ENCODE data around the gene ELMO2.

ELMO2 gene

GRCh38 chr20:46368902-46369268 is 37.5 kb downstream of the ELMO2 start:
- Histone ChIP-seq H3K36me3 (ENCODE audit: control insufficient read depth in 2 of 2, insufficient read depth in 1 of 2, low read length in 2 of 2) (peaks cover 9 to 88% of the 10 kb centered on the region in 2 experiments; a peak in 2 of 3 replicates), H3K9me3 (ENCODE audit: control insufficient read depth, insufficient read depth, low read depth, low read length) (no peaks in the 10 kb centered on the region), H3K4me3 (ENCODE audit: low read depth, low read length) (no peak overlapping the region), H3K27ac (ENCODE audit: extremely low read depth, low read depth, low read length) (no peak overlapping the region), H3K4me1 (ENCODE audit: control insufficient read depth, insufficient read depth, low read length) (peaks cover 6% of the 10 kb centered on the region)
- ChIA-PET CTCF (interaction anchor here (0.6 to 0.7 kb wide), 2 partner anchors 43 to 1984 kb away, joined by 3 read pairs; no protein-coding TSS in a partner anchor), POLR2A (interaction anchor here (0.9 to 1.2 kb wide), 2 partner anchors 9 to 38 kb away, joined by 3 to 5 read pairs; partner anchors contain the start of gene ELMO2)
- TF ChIP-seq HIC1 (tag by site-specific recombination; IDR thresholded peaks at IDR 0.05) (no peak), ZNF394 (tag by site-specific recombination; IDR thresholded peaks at IDR 0.05; ENCODE audit: borderline replicate concordance) (0 out of 2 replicates have a peak, but pooled peaks have one; percentile 0)

GRCh38 chr20:46367967-46368901 is 38.2 kb downstream of the ELMO2 start:
- Histone ChIP-seq H3K9me3 (ENCODE audit: control insufficient read depth, insufficient read depth, low read depth, low read length) (no peaks in the 10 kb centered on the region), H3K27ac (ENCODE audit: extremely low read depth, low read depth, low read length) (no peak overlapping the region), H3K36me3 (ENCODE audit: control insufficient read depth in 2 of 2, insufficient read depth in 1 of 2, low read length in 2 of 2) (peaks cover 6 to 82% of the 10 kb centered on the region in 2 experiments; a peak in 2 of 3 replicates), H3K4me3 (ENCODE audit: low read depth, low read length) (no peak overlapping the region), H3K4me1 (ENCODE audit: control insufficient read depth, insufficient read depth, low read length) (peaks cover 6% of the 10 kb centered on the region)
- ChIA-PET CTCF (interaction anchor here (0.6 to 0.7 kb wide), 2 partner anchors 42 to 1983 kb away, joined by 3 read pairs; no protein-coding TSS in a partner anchor), POLR2A (interaction anchor here (0.9 to 1.2 kb wide), 2 partner anchors 8 to 38 kb away, joined by 3 to 5 read pairs; partner anchors contain the start of gene ELMO2)
- TF ChIP-seq ZNF677 (tag by site-specific recombination; IDR thresholded peaks at IDR 0.05) (no peak), ZNF792 (tag by site-specific recombination; IDR thresholded peaks at IDR 0.05) (no peak), ZNF76 (tag by site-specific recombination; IDR thresholded peaks at IDR 0.05; ENCODE audit: borderline replicate concordance, low read depth) (no peak), ZNF155 (tag by site-specific recombination; IDR thresholded peaks at IDR 0.05) (no peak), GLI2 (tag by site-specific recombination; IDR thresholded peaks at IDR 0.05; ENCODE audit: borderline replicate concordance, low read depth) (no peak), ZBTB48 (tag by site-specific recombination; IDR thresholded peaks at IDR 0.05) (no peak), ZNF362 (tag by site-specific recombination; IDR thresholded peaks at IDR 0.05) (no peak), ZNF138 (tag by site-specific recombination; IDR thresholded peaks at IDR 0.05; ENCODE audit: borderline replicate concordance) (no peak), PRDM1 (tag by site-specific recombination; IDR thresholded peaks at IDR 0.05) (peak; percentile 31; the same call in 1 of the 2 replicates), HOXA7 (CRISPR knock-in tag; IDR thresholded peaks at IDR 0.05; ENCODE audit: borderline replicate concordance) (no peak), ZNF280C (tag by site-specific recombination; IDR thresholded peaks at IDR 0.05) (no peak), ZNF175 (tag by site-specific recombination; IDR thresholded peaks at IDR 0.05) (no peak), ZNF785 (tag by site-specific recombination; IDR thresholded peaks at IDR 0.05) (no peak), OSR2 (tag by site-specific recombination; IDR thresholded peaks at IDR 0.05) (peak; percentile 58; the same call in 1 of the 2 replicates), SP2 (tag by site-specific recombination; IDR thresholded peaks at IDR 0.05) (no peak; the same call in 1 of the 2 replicates), ZNF394 (tag by site-specific recombination; IDR thresholded peaks at IDR 0.05; ENCODE audit: borderline replicate concordance) (peak; percentile 50; the same call in 1 of the 2 replicates), ZNF692 (tag by site-specific recombination; IDR thresholded peaks at IDR 0.05) (no peak), ZNF529 (tag by site-specific recombination; IDR thresholded peaks at IDR 0.05; ENCODE audit: insufficient replicate concordance) (no peak), ZNF416 (tag by site-specific recombination; IDR thresholded peaks at IDR 0.05) (no peak), ZNF311 (tag by site-specific recombination; IDR thresholded peaks at IDR 0.05; ENCODE audit: borderline replicate concordance) (no peak), ZNF16 (tag by site-specific recombination; IDR thresholded peaks at IDR 0.05; ENCODE audit: low read depth) (no peak), ZNF391 (tag by site-specific recombination; IDR thresholded peaks at IDR 0.05; ENCODE audit: borderline replicate concordance, low read depth) (no peak), ZNF704 (tag by site-specific recombination; IDR thresholded peaks at IDR 0.05) (no peak)

Data from HEK293 (cell line).